ENCODE results near the gene SUGP1. TPM values are rescaled to one million over a fixed set of nuclear protein-coding genes. Genes with fewer than 3 reads are reported as not detected.

Gene SUGP1
- total and polyA plus RNA-seq, 2 of the 4 experiments (the other 2 are of a cell fraction), result 33.2 to 35.8 TPM

DNA sequence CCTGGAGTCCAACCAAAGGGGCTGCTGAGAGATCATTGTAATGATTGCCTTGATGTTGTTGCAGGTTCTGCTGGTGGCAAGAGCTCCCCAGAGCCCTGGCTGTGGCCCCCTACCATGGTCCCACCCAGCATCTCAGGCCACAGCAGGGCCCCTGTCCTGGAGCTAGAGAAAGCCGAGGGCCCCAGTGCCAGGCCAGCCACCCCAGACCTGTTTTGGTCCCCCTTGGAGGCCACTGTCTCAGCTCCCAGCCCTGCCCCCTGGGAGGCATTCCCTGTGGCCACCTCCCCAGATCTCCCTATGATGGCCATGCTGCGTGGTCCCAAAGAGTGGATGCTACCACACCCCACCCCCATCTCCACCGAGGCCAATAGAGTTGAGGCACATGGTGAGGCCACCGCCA, 93.1 kb downstream of the SUGP1 start:
- CTCF ChIA-PET, result no interaction called here

More for the DNA sequence above, 93.1 kb downstream of the SUGP1 start:
- H3K9me1 ChIP-seq (ENCODE audit: insufficient read depth, low read length), result no peaks in the 10 kb centered on the region
- H2AK9ac ChIP-seq (replicated peaks; ENCODE audit: low read depth, low read length, poor library complexity), result no peak overlapping the region
- no peaks in the 10 kb centered on the region for H3K4me1 ChIP-seq (ENCODE audit: control insufficient read depth, insufficient read depth, low read length)
- no peak for ATAC-seq (ENCODE audit: low read depth)
- H3K27me3 ChIP-seq (ENCODE audit: control insufficient read depth, insufficient read depth, low read length), result peaks cover 20% of the 10 kb centered on the region
- POLR2A ChIA-PET (ENCODE audit: unreplicated experiment), result no interaction called here
- H2BK15ac ChIP-seq (ENCODE audit: low read depth, low read length), result no peak overlapping the region
- no TSS peak for BruUV-seq (replicated peaks)
- no peaks in the 10 kb centered on the region for H3K9me3 ChIP-seq (ENCODE audit: control insufficient read depth, insufficient read depth, low read length)
- WGBS, 2 experiments (ENCODE audit: extremely low coverage in 2 of 2, insufficient read length in 1 of 2), result no CpG with 5 or more reads among the region's 4 CpGs
- TF ChIP-seq POLR2A (IDR thresholded peaks at IDR 0.05; ENCODE audit: low read depth, low read length) (no peak), CHD1 (IDR thresholded peaks at IDR 0.05; ENCODE audit: low read depth, low read length) (no peak), BHLHE40 (IDR thresholded peaks at IDR 0.05; ENCODE audit: low read depth, low read length) (no peak), RFX5 (IDR thresholded peaks at IDR 0.05; ENCODE audit: low read depth, low read length) (no peak), RAD21 (IDR thresholded peaks at IDR 0.05; ENCODE audit: low read length) (no peak), ELK1 (IDR thresholded peaks at IDR 0.05; ENCODE audit: borderline replicate concordance, low read depth, low read length) (no peak), MXI1 (IDR thresholded peaks at IDR 0.05; ENCODE audit: borderline replicate concordance, low read depth, low read length) (no peak), SMC3 (IDR thresholded peaks at IDR 0.05; ENCODE audit: low read depth, low read length) (no peak), FOS (IDR thresholded peaks at IDR 0.05; ENCODE audit: low read depth, low read length) (no peak), MAZ (IDR thresholded peaks at IDR 0.05; ENCODE audit: borderline replicate concordance, low read depth, low read length) (no peak), MAFK (IDR thresholded peaks at IDR 0.05; ENCODE audit: low read depth, low read length) (no peak), RCOR1 (IDR thresholded peaks at IDR 0.05; ENCODE audit: insufficient replicate concordance, low read length) (no peak), NFE2L2 (IDR thresholded peaks at IDR 0.05; ENCODE audit: low read depth, low read length) (no peak), CEBPB (IDR thresholded peaks at IDR 0.05; ENCODE audit: low read depth, low read length) (no peak)
- TF ChIP-seq, protein P1, sequence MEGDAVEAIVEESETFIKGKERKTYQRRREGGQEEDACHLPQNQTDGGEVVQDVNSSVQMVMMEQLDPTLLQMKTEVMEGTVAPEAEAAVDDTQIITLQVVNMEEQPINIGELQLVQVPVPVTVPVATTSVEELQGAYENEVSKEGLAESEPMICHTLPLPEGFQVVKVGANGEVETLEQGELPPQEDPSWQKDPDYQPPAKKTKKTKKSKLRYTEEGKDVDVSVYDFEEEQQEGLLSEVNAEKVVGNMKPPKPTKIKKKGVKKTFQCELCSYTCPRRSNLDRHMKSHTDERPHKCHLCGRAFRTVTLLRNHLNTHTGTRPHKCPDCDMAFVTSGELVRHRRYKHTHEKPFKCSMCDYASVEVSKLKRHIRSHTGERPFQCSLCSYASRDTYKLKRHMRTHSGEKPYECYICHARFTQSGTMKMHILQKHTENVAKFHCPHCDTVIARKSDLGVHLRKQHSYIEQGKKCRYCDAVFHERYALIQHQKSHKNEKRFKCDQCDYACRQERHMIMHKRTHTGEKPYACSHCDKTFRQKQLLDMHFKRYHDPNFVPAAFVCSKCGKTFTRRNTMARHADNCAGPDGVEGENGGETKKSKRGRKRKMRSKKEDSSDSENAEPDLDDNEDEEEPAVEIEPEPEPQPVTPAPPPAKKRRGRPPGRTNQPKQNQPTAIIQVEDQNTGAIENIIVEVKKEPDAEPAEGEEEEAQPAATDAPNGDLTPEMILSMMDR (conservative IDR thresholded peaks at IDR 0.05; ENCODE audit: low read depth, low read length), result no peak
- TF ChIP-seq, protein P2, sequence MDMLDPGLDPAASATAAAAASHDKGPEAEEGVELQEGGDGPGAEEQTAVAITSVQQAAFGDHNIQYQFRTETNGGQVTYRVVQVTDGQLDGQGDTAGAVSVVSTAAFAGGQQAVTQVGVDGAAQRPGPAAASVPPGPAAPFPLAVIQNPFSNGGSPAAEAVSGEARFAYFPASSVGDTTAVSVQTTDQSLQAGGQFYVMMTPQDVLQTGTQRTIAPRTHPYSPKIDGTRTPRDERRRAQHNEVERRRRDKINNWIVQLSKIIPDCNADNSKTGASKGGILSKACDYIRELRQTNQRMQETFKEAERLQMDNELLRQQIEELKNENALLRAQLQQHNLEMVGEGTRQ (IDR thresholded peaks at IDR 0.05; ENCODE audit: low read depth, low read length), result no peak
- H3K4me3 ChIP-seq (ENCODE audit: insufficient read depth, low read depth, low read length), result no peak overlapping the region
- H3K36me3 ChIP-seq (ENCODE audit: control insufficient read depth, insufficient read depth, low read length), result no peaks in the 10 kb centered on the region
- no peaks in the 10 kb centered on the region for H3K79me1 ChIP-seq (ENCODE audit: low read depth in 1 of 2, low read length in 2 of 2)
- H3K9ac ChIP-seq (ENCODE audit: low read depth, low read length), result no peak overlapping the region
- no peak overlapping the region for H3K18ac ChIP-seq (ENCODE audit: low read depth, low read length)
- no peak overlapping the region for H3K23ac ChIP-seq (ENCODE audit: low read depth, low read length)
- H3K4me2 ChIP-seq (ENCODE audit: low read depth, low read length), result no peak overlapping the region
- in situ Hi-C loops (cut with MboI; ENCODE audit: low sequenced_read_pairs), result no loop called here
- H3K14ac ChIP-seq (replicated peaks; ENCODE audit: low read depth, low read length), result no peak overlapping the region
- H4K91ac ChIP-seq (ENCODE audit: insufficient read depth, low read depth, low read length), result no peak overlapping the region
- no peak overlapping the region for H2AFZ ChIP-seq (replicated peaks; ENCODE audit: low read length, poor library complexity)
- dilution Hi-C loops (cut with HindIII; ENCODE audit: low sequenced_read_pairs, unreplicated experiment), result no loop called here
- intact Hi-C loops (cut with micrococcal nuclease), result no loop called here
- H4K20me1 ChIP-seq (ENCODE audit: insufficient read depth, low read length), result no peaks in the 10 kb centered on the region
- H2BK20ac ChIP-seq (ENCODE audit: low read depth, low read length), result no peak overlapping the region
- H2AK5ac ChIP-seq (ENCODE audit: low read depth, low read length), result no peak overlapping the region
- no peak overlapping the region for H2BK5ac ChIP-seq (ENCODE audit: low read depth, low read length, poor library complexity, severe bottlenecking)
- no peak overlapping the region for H3K27ac ChIP-seq (ENCODE audit: insufficient read depth, low read length)
- no peak overlapping the region for H2BK120ac ChIP-seq (ENCODE audit: low read depth, low read length)
- no peak for DNase-seq
- H4K8ac ChIP-seq (ENCODE audit: low read depth in 2 of 2, low read length in 2 of 2), result no peak overlapping the region
- no peak overlapping the region for H3K4ac ChIP-seq (ENCODE audit: low read depth, low read length)
- H4K5ac ChIP-seq (ENCODE audit: low read depth, low read length), result no peak overlapping the region
- H3K56ac ChIP-seq (ENCODE audit: extremely low read depth, insufficient read depth, low read length), result no peak overlapping the region

Measured in IMR-90 (cell line).